Memory B cell (primary cell): ENCODE measurements around the gene TRIM40.
"Not testable (repeated sequence)": the region's sequence is repeated elsewhere in the genome, so short reads cannot be mapped to it uniquely, and the experiment has no call there.

ENCODE experiments used
- ATAC-seq: fragments of 150-1000 bp; cut with Tn5 transposase; 2 replicates; pipeline ENCODE4 v1.10.0; 2021; ENCODE audit warnings: low read depth, mild to moderate bottlenecking, moderate library complexity
- DNase-seq, 2 donors: peaks; one replicate each; pipeline ENCODE4 v3.0.0; 2022; ENCODE audit warnings: low spot score in 2 of 2
- H3K27ac Mint-ChIP-seq: one replicate; pipeline ENCODE4 v1.8.0; 2022; ENCODE audit warnings: mild to moderate bottlenecking, moderate library complexity, mixed read lengths
- H3K27me3 Mint-ChIP-seq: one replicate; pipeline ENCODE4 v1.8.0; 2022; ENCODE audit warnings: mixed read lengths
- H3K36me3 Mint-ChIP-seq: one replicate; pipeline ENCODE4 v1.8.0; 2022; ENCODE audit warnings: mild to moderate bottlenecking, mixed read lengths
- H3K4me1 Mint-ChIP-seq: one replicate; pipeline ENCODE4 v1.8.0; 2022; ENCODE audit warnings: mixed read lengths
- H3K4me3 Mint-ChIP-seq: one replicate; pipeline ENCODE4 v1.8.0; 2022; ENCODE audit warnings: mild to moderate bottlenecking, moderate library complexity, mixed read lengths
- H3K9me3 Mint-ChIP-seq: one replicate; pipeline ENCODE4 v1.8.0; 2022; ENCODE audit warnings: mixed read lengths

The TRIM40 gene

GRCh38 chr6:30129265-30130178 lies 6.4 kb upstream of the TRIM40 start:
- DNase-seq (no peak), ATAC-seq (no peak)
- Mint-ChIP-seq H3K4me3 (no peak overlapping the region), H3K27ac (no peak overlapping the region), H3K36me3 (no peaks in the 10 kb centered on the region), H3K27me3 (peaks cover 25% of the 10 kb centered on the region), H3K4me1 (peaks cover 6% of the 10 kb centered on the region), H3K9me3 (no peaks in the 10 kb centered on the region)

- ATAC-seq = no peak
- H3K9me3 Mint-ChIP-seq = no peaks in the 10 kb centered on the region
Observed at GRCh38 chr6:30130179-30130679, 5.7 kb upstream of the TRIM40 start.

DNA sequence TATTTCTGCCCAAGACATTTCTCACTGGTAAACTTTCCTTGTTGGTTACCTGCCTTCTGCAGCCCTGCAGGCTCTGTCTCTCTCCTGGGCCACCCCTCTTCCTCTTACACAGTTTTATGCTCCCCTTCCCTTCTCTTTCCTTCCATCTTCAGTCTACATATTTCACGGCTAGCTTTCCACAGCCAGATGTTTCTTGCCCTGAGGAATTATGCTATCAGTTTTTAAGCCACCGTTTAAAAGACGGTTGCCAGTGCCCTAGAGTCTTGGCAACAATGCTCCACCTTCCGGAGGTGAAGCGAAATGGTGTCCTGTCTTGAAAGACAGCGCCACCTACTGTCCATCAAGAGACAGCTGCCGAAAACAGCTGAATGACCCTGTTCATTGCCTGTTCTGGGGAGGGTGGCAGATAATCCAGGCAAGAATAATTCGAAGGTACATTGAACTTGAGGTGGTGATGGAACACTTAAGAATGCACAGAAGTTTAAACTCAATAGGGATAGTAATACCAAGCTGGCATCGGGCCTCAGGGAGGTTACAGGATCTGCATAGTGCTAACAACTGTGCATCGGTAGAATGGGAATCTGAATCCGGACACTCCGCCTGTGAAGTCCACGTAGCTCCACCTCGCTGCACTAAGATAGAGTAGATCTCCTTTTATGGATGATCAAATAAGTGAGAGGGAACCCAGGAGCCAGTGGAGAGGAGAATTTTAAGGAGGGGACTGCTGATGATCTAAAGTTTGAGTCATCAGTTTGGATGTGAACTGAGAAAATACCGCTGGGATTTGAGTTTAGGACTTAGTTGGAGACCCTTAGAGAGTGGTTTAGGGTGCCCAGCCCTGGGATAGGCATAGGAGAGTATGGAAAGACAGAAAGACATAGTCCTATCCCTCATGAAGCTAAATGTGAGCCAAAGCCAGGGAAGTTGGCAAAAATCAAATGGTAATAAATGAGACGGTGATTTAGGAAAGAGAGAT lies 4.8 kb upstream of the TRIM40 start:
- H3K36me3 Mint-ChIP-seq = no peaks in the 10 kb centered on the region
- peaks cover 6% of the 10 kb centered on the region for H3K4me1 Mint-ChIP-seq
- no peak overlapping the region for H3K4me3 Mint-ChIP-seq
- DNase-seq (peak; percentile 64 to 71), ATAC-seq (peak; percentile 93)
- no peak overlapping the region for H3K27ac Mint-ChIP-seq
- peaks cover 23% of the 10 kb centered on the region for H3K27me3 Mint-ChIP-seq
- no peaks in the 10 kb centered on the region for H3K9me3 Mint-ChIP-seq

More at GRCh38 chr6:30130179-30130679, 5.7 kb upstream of the TRIM40 start:
- H3K27ac Mint-ChIP-seq = no peak overlapping the region
- no peaks in the 10 kb centered on the region for H3K36me3 Mint-ChIP-seq
- no peak for DNase-seq
- peaks cover 25% of the 10 kb centered on the region for H3K27me3 Mint-ChIP-seq
- H3K4me1 Mint-ChIP-seq = peaks cover 6% of the 10 kb centered on the region
- no peak overlapping the region for H3K4me3 Mint-ChIP-seq

DNA sequence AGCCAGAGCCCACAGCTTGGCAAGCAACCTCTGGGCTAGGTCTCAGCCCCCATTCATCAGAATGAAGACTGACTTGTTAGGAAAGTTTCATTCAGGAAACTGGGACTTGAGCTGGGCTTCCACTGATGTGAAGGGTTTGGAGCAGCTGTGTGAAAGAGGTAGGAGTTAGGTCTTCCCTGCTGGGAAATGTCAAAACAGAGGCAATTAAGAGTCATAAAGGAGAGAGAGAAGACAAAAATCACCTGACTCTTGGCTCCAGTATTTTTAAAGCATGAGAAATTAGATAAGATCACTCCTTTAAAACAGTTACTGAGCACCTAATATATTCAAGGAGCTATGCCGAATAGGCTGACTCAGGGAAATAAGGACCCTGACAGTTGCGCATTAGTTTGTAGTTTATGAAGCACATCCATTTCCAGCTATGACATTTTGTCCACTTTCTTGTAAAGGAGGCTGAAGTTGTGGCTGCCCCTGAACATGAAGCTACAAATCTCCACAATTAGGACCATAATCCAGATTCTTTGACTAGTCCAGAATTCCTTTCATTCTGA lies 3.9 kb upstream of the TRIM40 start:
- DNase-seq (no peak), ATAC-seq (no peak)
- Mint-ChIP-seq H3K4me1 (peaks cover 6% of the 10 kb centered on the region), H3K27ac (no peak overlapping the region), H3K9me3 (no peaks in the 10 kb centered on the region), H3K27me3 (peaks cover 23% of the 10 kb centered on the region), H3K36me3 (no peaks in the 10 kb centered on the region), H3K4me3 (no peak overlapping the region)

DNA sequence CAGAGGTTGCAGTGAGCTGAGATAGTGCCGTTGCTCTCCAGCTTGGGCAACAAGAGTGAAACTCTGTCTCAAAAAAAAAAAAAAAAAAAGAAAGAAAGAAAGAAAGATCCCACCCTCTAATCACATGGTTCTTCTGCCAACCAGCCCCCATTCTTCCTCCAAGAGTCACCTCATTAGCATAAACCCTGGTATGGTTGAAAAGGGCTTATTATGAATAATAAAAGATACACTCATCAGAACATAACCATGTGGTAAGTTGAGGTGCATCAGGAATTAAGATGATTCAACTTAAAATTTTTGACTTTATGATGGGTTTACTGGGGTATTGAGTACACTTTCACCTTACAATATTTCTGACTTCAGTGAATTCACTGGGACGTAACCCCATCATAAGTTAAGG lies 793 bp upstream of the TRIM40 start:
- Mint-ChIP-seq H3K27me3 (peaks cover 19% of the 10 kb centered on the region), H3K4me1 (peaks cover 4% of the 10 kb centered on the region), H3K9me3 (no peaks in the 10 kb centered on the region), H3K4me3 (no peak overlapping the region), H3K36me3 (no peaks in the 10 kb centered on the region), H3K27ac (no peak overlapping the region)
- ATAC-seq = no peak
- no peak for DNase-seq

- H3K9me3 Mint-ChIP-seq = no peaks in the 10 kb centered on the region
- no peaks in the 10 kb centered on the region for H3K4me1 Mint-ChIP-seq
- H3K27me3 Mint-ChIP-seq = peaks cover 23% of the 10 kb centered on the region
- DNase-seq (no peak), ATAC-seq (no peak)
- H3K27ac Mint-ChIP-seq = no peak overlapping the region
- no peaks in the 10 kb centered on the region for H3K36me3 Mint-ChIP-seq
- H3K4me3 Mint-ChIP-seq = no peak overlapping the region
Observed at GRCh38 chr6:30136570-30137286, 788 bp downstream of the TRIM40 start.

DNA sequence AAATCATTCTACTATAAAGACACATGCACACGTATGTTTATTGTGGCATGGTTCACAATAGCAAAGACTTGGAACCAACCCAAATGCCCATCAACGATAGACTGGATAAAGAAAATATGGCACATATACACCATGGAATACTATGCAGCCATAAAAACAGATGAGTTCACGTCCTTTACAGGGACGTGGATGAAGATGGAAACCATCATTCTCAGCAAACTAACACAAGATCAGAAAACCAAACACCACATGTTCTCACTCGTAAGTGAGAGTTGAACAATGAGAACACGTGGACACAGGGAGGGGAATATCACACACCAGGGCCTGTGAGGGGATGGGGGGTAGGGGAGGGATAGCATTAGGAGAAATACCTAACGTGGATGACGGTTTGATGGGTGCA lies 4.3 kb downstream of the TRIM40 start:
- not testable (repeated sequence) for H3K9me3 Mint-ChIP-seq, H3K4me1 Mint-ChIP-seq, ATAC-seq, DNase-seq, H3K4me3 Mint-ChIP-seq, H3K36me3 Mint-ChIP-seq, H3K27ac Mint-ChIP-seq
- peaks cover 27% of the 10 kb centered on the region for H3K27me3 Mint-ChIP-seq

- H3K27me3 Mint-ChIP-seq = peaks cover 30% of the 10 kb centered on the region
- DNase-seq (no peak), ATAC-seq (no peak)
- no peaks in the 10 kb centered on the region for H3K9me3 Mint-ChIP-seq
- no peaks in the 10 kb centered on the region for H3K4me1 Mint-ChIP-seq
- no peaks in the 10 kb centered on the region for H3K36me3 Mint-ChIP-seq
- no peak overlapping the region for H3K27ac Mint-ChIP-seq
- no peak overlapping the region for H3K4me3 Mint-ChIP-seq
Observed at GRCh38 chr6:30142665-30143064, 6.7 kb downstream of the TRIM40 start.

GRCh38 chr6:30143780-30144179 lies 7.8 kb downstream of the TRIM40 start:
- H3K27ac Mint-ChIP-seq = no peak overlapping the region
- H3K9me3 Mint-ChIP-seq = no peaks in the 10 kb centered on the region
- no peaks in the 10 kb centered on the region for H3K4me1 Mint-ChIP-seq
- no peaks in the 10 kb centered on the region for H3K36me3 Mint-ChIP-seq
- ATAC-seq = no peak
- H3K4me3 Mint-ChIP-seq = no peak overlapping the region
- no peak for DNase-seq
- peaks cover 35% of the 10 kb centered on the region for H3K27me3 Mint-ChIP-seq

GRCh38 chr6:30144811-30145210 lies 8.9 kb downstream of the TRIM40 start:
- H3K4me1 Mint-ChIP-seq = no peaks in the 10 kb centered on the region

GRCh38 chr6:30145818-30146217 lies 9.9 kb downstream of the TRIM40 start:
- Mint-ChIP-seq H3K4me1 (no peaks in the 10 kb centered on the region), H3K27ac (no peak overlapping the region), H3K27me3 (peaks cover 36% of the 10 kb centered on the region), H3K9me3 (no peaks in the 10 kb centered on the region), H3K4me3 (no peak overlapping the region), H3K36me3 (no peaks in the 10 kb centered on the region)
- DNase-seq = no peak
- no peak for ATAC-seq

More at GRCh38 chr6:30144811-30145210, 8.9 kb downstream of the TRIM40 start:
- no peak for ATAC-seq
- Mint-ChIP-seq H3K4me3 (no peak overlapping the region), H3K27me3 (peaks cover 35% of the 10 kb centered on the region), H3K9me3 (no peaks in the 10 kb centered on the region), H3K27ac (no peak overlapping the region), H3K36me3 (no peaks in the 10 kb centered on the region)
- no peak for DNase-seq

GRCh38 chr6:30147096-30147495 lies 11.2 kb downstream of the TRIM40 start:
- no peaks in the 10 kb centered on the region for H3K4me1 Mint-ChIP-seq
- no peak overlapping the region for H3K27ac Mint-ChIP-seq
- no peaks in the 10 kb centered on the region for H3K9me3 Mint-ChIP-seq
- H3K36me3 Mint-ChIP-seq = no peaks in the 10 kb centered on the region
- peaks cover 27% of the 10 kb centered on the region for H3K27me3 Mint-ChIP-seq
- no peak overlapping the region for H3K4me3 Mint-ChIP-seq
- no peak for DNase-seq
- no peak for ATAC-seq

GRCh38 chr6:30149234-30149633 lies 13.3 kb downstream of the TRIM40 start:
- peaks cover 29% of the 10 kb centered on the region for H3K27me3 Mint-ChIP-seq
- no peaks in the 10 kb centered on the region for H3K4me1 Mint-ChIP-seq
- no peak overlapping the region for H3K4me3 Mint-ChIP-seq
- DNase-seq (no peak), ATAC-seq (no peak)
- H3K27ac Mint-ChIP-seq = no peak overlapping the region
- H3K36me3 Mint-ChIP-seq = no peaks in the 10 kb centered on the region
- H3K9me3 Mint-ChIP-seq = no peaks in the 10 kb centered on the region
